ENCODE data around the gene CACNB2.

The CACNB2 gene

GRCh38 chr10:18224626-18225445 lies 84.6 kb downstream of the CACNB2 start:
- no peak for DNase-seq (ENCODE audit: low read depth in 2 of 3, low spot score in 2 of 3)

- no peak for DNase-seq (ENCODE audit: low read depth in 2 of 3, low spot score in 2 of 3)
These were observed 86.1 kb downstream of the CACNB2 start for GRCh38 chr10:18226336-18226735.

- DNase-seq (ENCODE audit: low read depth in 2 of 3, low spot score in 2 of 3), result no peak
These were observed 89.6 kb downstream of the CACNB2 start for GRCh38 chr10:18229826-18230225.

GRCh38 chr10:18230794-18231193 lies 90.6 kb downstream of the CACNB2 start:
- no peak for DNase-seq (ENCODE audit: low read depth in 2 of 3, low spot score in 2 of 3)

- DNase-seq (ENCODE audit: low read depth in 2 of 3, low spot score in 2 of 3), result no peak
These were observed 91.3 kb downstream of the CACNB2 start for GRCh38 chr10:18231480-18231879.

GRCh38 chr10:18233775-18234174 lies 93.6 kb downstream of the CACNB2 start:
- no peak for DNase-seq (ENCODE audit: low read depth in 2 of 3, low spot score in 2 of 3)

GRCh38 chr10:18235477-18235876 lies 95.3 kb downstream of the CACNB2 start:
- no peak for DNase-seq (ENCODE audit: low read depth in 2 of 3, low spot score in 2 of 3)

GRCh38 chr10:18236756-18237155 lies 96.5 kb downstream of the CACNB2 start:
- no peak for DNase-seq (ENCODE audit: low read depth in 2 of 3, low spot score in 2 of 3)

GRCh38 chr10:18238870-18239485 lies 98.8 kb downstream of the CACNB2 start:
- no peak for DNase-seq (ENCODE audit: low read depth in 2 of 3, low spot score in 2 of 3)

- no peak for DNase-seq (ENCODE audit: low read depth in 2 of 3, low spot score in 2 of 3)
These were observed 100.1 kb downstream of the CACNB2 start for GRCh38 chr10:18240185-18240882.

- no peak for DNase-seq (ENCODE audit: low read depth in 2 of 3, low spot score in 2 of 3)
These were observed 106.7 kb downstream of the CACNB2 start for GRCh38 chr10:18246967-18247366.

- DNase-seq (ENCODE audit: low read depth in 2 of 3, low spot score in 2 of 3), result no peak
These were observed 111.9 kb downstream of the CACNB2 start for GRCh38 chr10:18252086-18252485.

GRCh38 chr10:18254086-18254485 lies 113.9 kb downstream of the CACNB2 start:
- no peak for DNase-seq (ENCODE audit: low read depth in 2 of 3, low spot score in 2 of 3)

- no peak for DNase-seq (ENCODE audit: low read depth in 2 of 3, low spot score in 2 of 3)
These were observed 114.5 kb downstream of the CACNB2 start for GRCh38 chr10:18254692-18255091.

GRCh38 chr10:18260310-18260922 lies 120.2 kb downstream of the CACNB2 start:
- DNase-seq (ENCODE audit: low read depth in 2 of 3, low spot score in 2 of 3), result no peak

- DNase-seq (ENCODE audit: low read depth in 2 of 3, low spot score in 2 of 3), result no peak
These were observed 120.9 kb downstream of the CACNB2 start for GRCh38 chr10:18261063-18261610.

GRCh38 chr10:18261768-18262231 lies 121.6 kb downstream of the CACNB2 start:
- no peak for DNase-seq (ENCODE audit: low read depth in 2 of 3, low spot score in 2 of 3)

GRCh38 chr10:18264466-18265050 lies 124.3 kb downstream of the CACNB2 start:
- no peak for DNase-seq (ENCODE audit: low read depth in 2 of 3, low spot score in 2 of 3)

- DNase-seq (ENCODE audit: low read depth in 2 of 3, low spot score in 2 of 3), result no peak
These were observed 127.8 kb downstream of the CACNB2 start for GRCh38 chr10:18268005-18268404.

- DNase-seq (ENCODE audit: low read depth in 2 of 3, low spot score in 2 of 3), result no peak
These were observed 131.3 kb downstream of the CACNB2 start for GRCh38 chr10:18271491-18271890.

GRCh38 chr10:18273039-18273438 lies 132.8 kb downstream of the CACNB2 start:
- no peak for DNase-seq (ENCODE audit: low read depth in 2 of 3, low spot score in 2 of 3)
